RWPE1 (cell line): ENCODE measurements around the gene FOXP1.
A peak's percentile ranks its signal among the peaks of the same experiment; 100 is the strongest.

Experiments
- CTCF ChIA-PET: fragments of 350-600 bp; sonication (Branson Sonifier 250); formaldehyde crosslinking; extraction: SDS; loops from one replicate; lab custom pipeline; 2021; lab: Yijun Ruan, JAX
- POLR2A ChIA-PET: fragments of 400-600 bp; formaldehyde crosslinking; extraction: SDS; loops from one replicate; lab custom pipeline; 2020; ENCODE audit warnings: antibody characterized with exemption; ENCODE audit not compliant: low non-redundant PET; lab: Yijun Ruan, JAX
- DNase-seq: peaks from one replicate; pipeline ENCODE4 v3.0.0; 2012; ENCODE audit warnings: low spot score
- H3K27ac ChIP-seq: fragments of 450-650 bp; 2 replicates; pipeline ENCODE4 v1.5.1; 2017
- TF ChIP-seq, protein P1 (sequence below): fragments of 450-650 bp; conservative IDR thresholded peaks from 2 replicates; pipeline ENCODE4 v1.5.1; 2017; ENCODE audit warnings: low read depth, mild to moderate bottlenecking

The FOXP1 gene

DNA sequence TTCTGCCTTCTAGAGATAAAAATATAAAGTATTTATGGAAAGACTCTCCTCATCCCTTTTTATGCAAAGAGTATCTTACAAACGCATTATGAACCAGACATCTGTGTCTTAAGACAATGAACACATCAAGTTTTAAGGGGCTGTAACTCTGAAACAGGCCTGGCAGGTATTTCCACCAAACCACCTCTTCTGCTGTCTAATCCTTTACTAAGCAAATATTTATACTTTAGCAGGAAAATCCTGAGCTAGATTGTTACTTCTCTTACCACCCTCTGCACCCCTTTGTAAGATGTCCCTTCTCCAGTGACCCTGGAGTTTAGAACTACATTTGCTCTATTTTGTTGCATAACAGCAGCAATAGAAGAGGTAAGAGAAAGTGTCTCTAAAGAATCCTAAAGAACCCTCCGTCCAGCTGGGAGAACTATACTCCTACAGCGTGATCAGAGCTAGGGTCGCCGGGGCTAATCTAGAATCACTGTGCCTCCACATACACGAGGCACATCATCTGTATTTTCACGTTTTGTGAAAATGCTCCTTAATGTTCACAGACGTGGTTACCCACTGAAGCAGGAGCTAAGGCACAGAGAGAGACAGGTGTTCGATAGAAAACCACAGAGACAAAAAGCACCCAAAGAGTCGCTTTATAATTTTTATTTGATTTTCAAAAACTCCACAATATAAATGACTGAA, 129.6 kb downstream of the FOXP1 start:
- TF ChIP-seq, protein P1, sequence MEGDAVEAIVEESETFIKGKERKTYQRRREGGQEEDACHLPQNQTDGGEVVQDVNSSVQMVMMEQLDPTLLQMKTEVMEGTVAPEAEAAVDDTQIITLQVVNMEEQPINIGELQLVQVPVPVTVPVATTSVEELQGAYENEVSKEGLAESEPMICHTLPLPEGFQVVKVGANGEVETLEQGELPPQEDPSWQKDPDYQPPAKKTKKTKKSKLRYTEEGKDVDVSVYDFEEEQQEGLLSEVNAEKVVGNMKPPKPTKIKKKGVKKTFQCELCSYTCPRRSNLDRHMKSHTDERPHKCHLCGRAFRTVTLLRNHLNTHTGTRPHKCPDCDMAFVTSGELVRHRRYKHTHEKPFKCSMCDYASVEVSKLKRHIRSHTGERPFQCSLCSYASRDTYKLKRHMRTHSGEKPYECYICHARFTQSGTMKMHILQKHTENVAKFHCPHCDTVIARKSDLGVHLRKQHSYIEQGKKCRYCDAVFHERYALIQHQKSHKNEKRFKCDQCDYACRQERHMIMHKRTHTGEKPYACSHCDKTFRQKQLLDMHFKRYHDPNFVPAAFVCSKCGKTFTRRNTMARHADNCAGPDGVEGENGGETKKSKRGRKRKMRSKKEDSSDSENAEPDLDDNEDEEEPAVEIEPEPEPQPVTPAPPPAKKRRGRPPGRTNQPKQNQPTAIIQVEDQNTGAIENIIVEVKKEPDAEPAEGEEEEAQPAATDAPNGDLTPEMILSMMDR = no peak
- POLR2A ChIA-PET = no interaction called here
- CTCF ChIA-PET = no interaction called here
- H3K27ac ChIP-seq = no peak overlapping the region
- no peak for DNase-seq

DNA sequence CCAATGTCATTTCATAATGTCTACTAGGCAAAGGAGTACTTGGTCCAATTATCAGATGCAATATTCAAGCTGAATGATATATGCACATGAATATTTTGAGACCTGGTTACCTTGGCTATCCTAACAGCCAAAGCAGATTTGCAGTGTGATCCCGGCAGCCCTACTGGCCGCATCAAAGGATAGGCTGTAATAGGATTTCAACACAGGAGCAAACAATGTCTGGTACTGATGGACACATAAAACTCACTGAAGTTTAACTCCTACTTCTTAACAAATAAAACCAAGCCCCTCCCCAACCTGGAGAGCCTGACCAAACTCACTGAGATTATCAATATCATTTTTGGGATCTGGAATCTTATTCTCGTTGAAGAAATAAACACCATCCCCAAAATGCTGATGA, 130.2 kb downstream of the FOXP1 start:
- TF ChIP-seq, protein P1 = no peak
- no peak overlapping the region for H3K27ac ChIP-seq
- POLR2A ChIA-PET = no interaction called here
- no peak for DNase-seq
- CTCF ChIA-PET = no interaction called here

DNA sequence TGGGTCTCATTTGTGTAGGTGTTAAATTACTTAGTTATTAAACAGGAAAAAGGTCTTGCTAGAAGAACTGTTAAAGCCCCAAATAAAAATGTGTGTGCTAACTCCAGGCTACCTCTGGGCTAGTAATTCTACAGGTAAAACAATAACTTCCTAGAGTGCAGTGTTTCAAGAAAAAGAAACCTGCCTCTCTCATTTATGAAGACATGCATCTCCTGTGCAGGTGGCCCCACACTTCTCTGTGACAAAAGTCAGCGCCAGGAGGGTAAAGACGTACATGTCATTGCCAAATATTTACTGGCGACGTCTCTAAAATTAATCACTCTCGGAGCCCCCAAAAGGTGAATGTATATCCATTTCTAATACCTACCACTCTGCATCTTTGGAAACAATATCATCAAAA, 131.7 kb downstream of the FOXP1 start:
- TF ChIP-seq, protein P1 = no peak
- CTCF ChIA-PET = no interaction called here
- H3K27ac ChIP-seq = no peak overlapping the region
- no peak for DNase-seq
- POLR2A ChIA-PET = no interaction called here

DNA sequence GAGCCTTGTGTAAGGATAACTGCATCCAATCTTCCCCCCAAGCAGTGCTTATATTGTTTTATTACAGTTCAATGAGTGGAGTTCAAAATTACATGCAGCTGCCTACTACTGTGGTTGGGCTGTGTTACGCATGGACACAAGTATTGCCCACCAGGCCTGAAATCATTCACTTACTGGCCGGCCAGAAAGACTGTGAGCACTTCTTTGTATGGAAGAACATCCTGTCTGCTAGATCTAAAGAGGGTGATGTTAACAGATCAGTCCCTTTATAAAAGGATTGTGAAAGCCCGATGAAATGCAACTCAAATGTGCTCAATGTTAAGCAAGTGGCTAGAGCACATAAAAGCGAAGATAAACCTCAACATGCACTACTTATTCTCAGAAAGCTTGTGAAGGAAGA, 132.5 kb downstream of the FOXP1 start:
- H3K27ac ChIP-seq = no peak overlapping the region
- no peak for DNase-seq
- POLR2A ChIA-PET = no interaction called here
- TF ChIP-seq, protein P1 = no peak
- CTCF ChIA-PET = no interaction called here

DNA sequence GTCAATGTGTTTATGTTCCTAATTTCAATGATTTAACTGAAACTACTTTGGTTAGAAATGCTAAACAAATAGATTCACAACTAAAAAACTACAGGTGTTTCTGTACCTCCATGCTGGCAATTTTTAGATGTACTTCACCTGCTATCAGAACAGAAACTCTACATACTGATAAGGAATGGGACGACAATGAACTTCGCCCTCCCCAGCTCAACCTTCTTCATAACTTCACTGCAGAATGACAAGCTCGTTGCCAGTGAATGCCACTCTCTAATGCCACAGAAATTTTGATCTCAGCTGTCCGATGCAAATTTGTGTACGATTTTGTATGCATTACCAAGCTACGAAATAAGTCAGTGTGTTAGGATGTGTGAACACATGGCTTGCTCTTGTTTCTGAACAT, 133.4 kb downstream of the FOXP1 start:
- H3K27ac ChIP-seq = no peak overlapping the region
- POLR2A ChIA-PET = no interaction called here
- TF ChIP-seq, protein P1 = no peak
- no peak for DNase-seq
- CTCF ChIA-PET = no interaction called here

DNA sequence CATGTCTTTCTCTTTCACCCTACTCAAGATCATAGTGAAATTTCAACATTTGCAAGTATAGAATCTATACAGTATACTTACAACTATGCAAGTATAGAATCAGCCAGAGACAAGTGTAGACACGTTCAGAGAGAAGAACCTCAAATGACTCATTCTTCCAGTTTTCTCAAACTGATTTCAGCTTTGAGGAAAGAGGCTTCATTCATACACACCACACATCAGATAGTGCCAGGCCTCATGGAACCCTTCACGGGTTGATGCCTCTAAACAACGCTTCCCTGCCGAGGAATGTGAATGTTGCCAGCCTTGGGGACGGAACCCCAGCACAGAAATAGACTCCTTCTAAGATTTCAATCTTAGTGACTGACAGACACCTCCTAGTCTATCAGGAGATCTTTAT, 135.7 kb downstream of the FOXP1 start:
- peak overlapping the region; percentile 75; the same call in 1 of the 2 replicates for H3K27ac ChIP-seq
- DNase-seq = peak; percentile 56
- CTCF ChIA-PET = no interaction called here
- POLR2A ChIA-PET = no interaction called here
- TF ChIP-seq, protein P1 = no peak
